H7 (cell line): ENCODE results near the gene FAM217B. TPM values are rescaled to one million over a fixed set of nuclear protein-coding genes. Genes with fewer than 3 reads are reported as not detected.
"Not testable (repeated sequence)": the region's sequence is repeated elsewhere in the genome, so short reads cannot be mapped to it uniquely, and the experiment has no call there.

ENCODE experiments used
- DNase-seq: peaks from one replicate; pipeline ENCODE4 v3.0.0; 2012
- H3K27me3 ChIP-seq: 2 replicates; pipeline ENCODE4 v1.6.0; 2011; ENCODE audit warnings: mild to moderate bottlenecking, low read length; ENCODE audit not compliant: control insufficient read depth, insufficient read depth
- H3K36me3 ChIP-seq: replicated peaks from 2 replicates; pipeline ENCODE4 v1.5.1; 2011; ENCODE audit warnings: low read length; ENCODE audit not compliant: control insufficient read depth, insufficient read depth
- H3K4me3 ChIP-seq: 2 replicates; pipeline ENCODE4 v1.5.1; 2011; ENCODE audit warnings: low read depth, mild to moderate bottlenecking, control low read depth, low read length, moderate library complexity; ENCODE audit not compliant: insufficient read depth
- total RNA-seq: library from RNA; depleted of rRNA; stranded (reverse); fragments of >200 nt; shearing (Covaris generic); gene quantifications from 2 replicates; pipeline ENCODE4 v1.2.3, GENCODE V29; 2014

Gene FAM217B
- total RNA-seq, 1 experiment from 2014 or later: 5.3 TPM

DNA sequence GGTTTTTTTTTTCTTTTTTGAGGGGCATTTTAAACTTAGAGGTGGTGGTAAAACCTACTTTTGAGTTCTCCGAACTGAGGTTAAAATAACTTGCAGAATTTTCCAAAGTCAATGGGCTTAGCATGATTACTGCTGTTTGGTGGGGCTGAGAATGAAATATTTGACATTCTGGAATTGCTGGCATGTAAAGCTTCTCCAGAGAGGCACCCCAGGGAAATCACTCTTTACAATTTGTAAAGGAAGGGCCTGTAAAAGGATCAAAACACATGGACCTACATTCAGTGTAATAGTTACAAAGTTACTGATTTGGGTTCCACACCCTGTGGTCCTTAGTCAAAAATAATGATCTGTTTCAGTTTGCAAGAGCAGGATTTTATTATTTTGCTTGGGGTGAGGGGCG lies 5.5 kb downstream of the FAM217B start:
- Histone ChIP-seq H3K27me3 (no peaks in the 10 kb centered on the region), H3K4me3 (no peak overlapping the region), H3K36me3 (no peaks in the 10 kb centered on the region; the same call in 1 of the 2 replicates)
- DNase-seq: no peak

GRCh38 chr20:59947376-59947775 lies 7.2 kb downstream of the FAM217B start:
- no peak for DNase-seq
- Histone ChIP-seq H3K27me3 (no peaks in the 10 kb centered on the region), H3K36me3 (no peaks in the 10 kb centered on the region; the same call in 1 of the 2 replicates), H3K4me3 (no peak overlapping the region)

DNA sequence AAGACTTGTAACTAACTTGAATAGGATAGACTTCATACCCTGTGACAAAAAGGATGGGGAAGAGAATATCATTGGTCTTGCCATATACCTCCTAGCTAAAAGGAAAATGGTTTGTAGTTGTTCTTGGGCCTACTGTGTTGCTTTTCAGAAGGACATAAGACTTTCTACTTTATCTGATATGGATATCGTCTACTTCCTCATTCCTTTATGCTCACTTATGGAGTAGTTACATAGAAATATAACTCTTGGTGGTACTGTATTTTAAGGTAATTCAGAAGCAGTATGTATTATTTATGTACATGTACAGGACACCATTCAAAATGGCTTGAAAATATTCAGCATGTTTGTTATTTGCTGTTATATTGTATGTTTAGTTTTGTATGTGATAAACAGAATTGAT lies 8.0 kb downstream of the FAM217B start:
- no peak for DNase-seq
- no peaks in the 10 kb centered on the region for H3K27me3 ChIP-seq
- no peaks in the 10 kb centered on the region; the same call in 1 of the 2 replicates for H3K36me3 ChIP-seq
- H3K4me3 ChIP-seq: no peak overlapping the region

GRCh38 chr20:59948828-59949720 lies 8.9 kb downstream of the FAM217B start:
- DNase-seq: no peak
- H3K4me3 ChIP-seq: no peak overlapping the region
- H3K27me3 ChIP-seq: no peaks in the 10 kb centered on the region
- no peaks in the 10 kb centered on the region; the same call in 1 of the 2 replicates for H3K36me3 ChIP-seq

GRCh38 chr20:59949911-59950310 lies 9.7 kb downstream of the FAM217B start:
- H3K27me3 ChIP-seq: no peaks in the 10 kb centered on the region
- H3K36me3 ChIP-seq: no peaks in the 10 kb centered on the region
- DNase-seq: no peak
- H3K4me3 ChIP-seq: no peak overlapping the region

DNA sequence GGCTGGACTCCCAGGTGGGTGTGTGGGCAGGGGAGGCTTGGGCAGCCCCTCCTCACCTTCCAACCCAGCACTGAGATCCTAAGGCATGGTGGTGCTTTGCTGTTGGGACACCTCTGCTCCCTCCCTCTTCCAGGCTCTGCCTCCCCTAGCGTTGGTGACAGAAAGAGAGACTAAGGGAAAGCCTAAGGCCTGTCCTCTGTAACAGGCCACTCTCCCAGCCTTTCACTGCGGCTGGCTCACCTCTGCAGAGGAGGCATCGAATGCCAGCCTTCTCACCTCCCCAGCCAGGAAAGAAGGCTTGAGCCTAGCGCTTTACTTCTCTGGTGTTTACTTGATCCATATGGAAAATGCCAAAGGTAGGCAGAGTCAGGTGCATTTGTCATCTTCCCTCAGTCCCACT lies 14.5 kb downstream of the FAM217B start:
- H3K4me3 ChIP-seq: no peak overlapping the region
- no peaks in the 10 kb centered on the region for H3K36me3 ChIP-seq
- no peaks in the 10 kb centered on the region for H3K27me3 ChIP-seq
- no peak for DNase-seq

- DNase-seq: no peak
- H3K36me3 ChIP-seq: no peaks in the 10 kb centered on the region
- H3K27me3 ChIP-seq: no peaks in the 10 kb centered on the region
- no peak overlapping the region for H3K4me3 ChIP-seq
These were observed 15.1 kb downstream of the FAM217B start for GRCh38 chr20:59955131-59955796.

DNA sequence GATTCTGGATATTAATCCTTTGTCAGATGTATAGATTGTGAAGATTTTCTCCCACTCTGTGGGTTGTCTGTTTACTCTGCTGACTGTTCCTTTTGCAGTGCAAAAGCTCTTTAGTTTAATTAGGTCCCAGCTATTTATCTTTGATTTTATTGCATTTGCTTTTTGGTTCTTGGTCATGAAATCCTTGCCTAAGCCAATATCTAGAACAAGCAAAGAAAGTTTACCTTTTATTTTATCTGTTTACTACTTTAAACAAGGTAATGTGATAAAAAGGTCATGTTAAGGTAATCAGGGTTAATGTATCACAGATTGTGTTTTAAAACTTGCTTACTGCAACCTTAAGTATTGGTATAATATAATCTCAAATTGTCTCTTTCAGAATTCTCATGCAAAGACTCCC lies 17.4 kb downstream of the FAM217B start:
- DNase-seq, H3K4me3 ChIP-seq, H3K27me3 ChIP-seq, H3K36me3 ChIP-seq: not testable (repeated sequence)

DNA sequence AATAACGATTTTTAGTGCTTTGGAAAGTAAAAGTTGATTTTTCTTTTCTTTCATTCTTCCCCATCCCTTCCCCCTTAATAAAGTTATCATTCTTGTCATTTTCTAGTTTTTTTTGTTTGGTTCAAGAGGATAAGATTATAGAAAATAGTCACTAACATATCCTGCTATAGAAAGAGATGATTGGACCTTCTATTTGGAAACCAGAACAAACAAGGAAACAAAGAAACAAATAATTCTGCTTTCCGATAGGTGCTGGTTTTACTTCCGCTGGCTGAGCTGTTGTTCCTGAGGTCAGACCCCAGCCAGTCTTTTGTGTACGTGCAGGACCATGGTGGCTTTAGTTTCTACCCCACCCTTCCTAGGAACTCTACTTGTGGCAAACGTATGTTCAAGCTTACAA lies 17.9 kb downstream of the FAM217B start, which contains the start of gene CDH26:
Gene CDH26, plus strand, starts transcription at position 301 of the 400 bp plus-strand sequence. CDS start 304 bp downstream, outside the sequence.
- H3K4me3 ChIP-seq: no peak within 1 kb of the TSS
- H3K36me3 ChIP-seq: no peaks in the 10 kb centered on the region
- H3K27me3 ChIP-seq: no peaks in the 10 kb centered on the region
- no peak for DNase-seq

DNA sequence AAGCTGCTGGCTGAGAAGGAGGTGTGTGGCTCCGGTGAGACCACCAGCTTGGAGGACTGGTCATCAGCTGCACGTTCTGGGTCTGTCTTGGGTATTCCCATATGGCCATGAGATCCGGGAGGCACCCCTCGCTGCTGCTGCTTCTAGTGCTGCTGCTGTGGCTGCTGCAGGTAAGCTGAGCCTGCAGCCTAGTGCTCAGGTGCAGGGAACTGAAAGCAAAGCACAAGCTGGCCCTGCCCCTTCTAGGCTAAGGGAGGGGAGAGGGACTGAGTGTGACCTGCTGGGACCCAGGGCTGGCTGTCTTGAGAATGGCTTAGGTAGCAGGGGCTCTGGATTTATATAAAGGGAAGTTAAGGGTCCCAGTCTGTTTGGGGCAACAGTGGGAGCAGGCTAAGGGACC lies 18.4 kb downstream of the FAM217B start:
- H3K27me3 ChIP-seq: no peaks in the 10 kb centered on the region
- no peaks in the 10 kb centered on the region for H3K36me3 ChIP-seq
- peak; percentile 29 for DNase-seq
- H3K4me3 ChIP-seq: no peak overlapping the region

GRCh38 chr20:59961423-59961822 lies 21.2 kb downstream of the FAM217B start:
- Histone ChIP-seq H3K4me3 (no peak overlapping the region), H3K27me3 (no peaks in the 10 kb centered on the region), H3K36me3 (no peaks in the 10 kb centered on the region)
- no peak for DNase-seq

DNA sequence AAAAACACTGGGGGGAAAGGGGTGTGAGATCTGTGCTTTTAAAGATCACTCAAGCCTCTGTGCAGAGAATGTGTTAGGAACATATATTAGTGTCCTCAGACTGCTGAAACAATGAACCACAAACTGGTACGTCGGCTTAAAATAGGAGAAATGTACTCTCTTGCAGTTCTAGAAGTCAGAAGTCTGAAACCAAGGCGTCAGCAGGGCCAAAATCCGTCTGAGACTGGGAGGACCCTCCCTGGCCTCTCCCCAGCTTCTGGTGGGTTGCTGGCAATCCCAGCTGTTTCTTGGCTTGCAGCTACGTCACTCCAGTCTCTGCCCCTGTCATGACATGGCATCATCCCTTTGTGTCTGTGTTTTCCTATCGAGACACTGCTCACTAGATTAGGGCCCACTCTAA lies 22.0 kb downstream of the FAM217B start:
- Histone ChIP-seq H3K27me3 (no peaks in the 10 kb centered on the region), H3K36me3 (no peaks in the 10 kb centered on the region), H3K4me3 (no peak overlapping the region)
- DNase-seq: no peak

GRCh38 chr20:59966428-59966827 lies 26.2 kb downstream of the FAM217B start:
- no peak for DNase-seq
- Histone ChIP-seq H3K36me3 (no peaks in the 10 kb centered on the region), H3K27me3 (no peaks in the 10 kb centered on the region), H3K4me3 (no peak overlapping the region)

DNA sequence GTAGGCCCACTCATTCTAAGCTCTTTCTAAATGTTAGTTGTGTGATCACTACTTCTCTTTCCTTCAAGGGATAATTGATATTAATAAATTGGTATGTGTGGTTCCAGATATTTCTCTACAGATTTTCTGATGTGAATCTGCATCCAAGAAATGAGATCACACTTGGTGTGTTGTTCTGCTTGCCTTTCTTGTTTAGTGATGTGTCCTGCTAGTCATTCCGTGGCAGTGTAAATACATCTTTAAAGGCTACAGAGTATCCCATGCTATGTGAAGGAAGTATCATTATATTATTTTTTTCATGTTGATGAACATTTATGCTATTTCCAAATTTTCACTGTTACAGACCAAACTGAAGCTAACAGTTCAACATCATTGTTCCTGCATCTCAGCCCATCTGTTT lies 31.2 kb downstream of the FAM217B start:
- H3K27me3 ChIP-seq: no peaks in the 10 kb centered on the region; the same call in 1 of the 2 replicates
- DNase-seq: no peak
- no peak overlapping the region for H3K4me3 ChIP-seq
- H3K36me3 ChIP-seq: no peaks in the 10 kb centered on the region
